K562 (cell line): ENCODE data around the gene IKZF4. TPM values are rescaled to one million over a fixed set of nuclear protein-coding genes. Genes with fewer than 3 reads are reported as not detected.

Experiments used
- CTCF ChIP-seq, 3 experiments: IDR thresholded peaks in 2 of 3; conservative IDR thresholded peaks in 1 of 3; 2 replicates each; pipeline ENCODE4 v1.5.1; 2011 to 2012; ENCODE audit warnings: low read length in 3 of 3, mild to moderate bottlenecking in 3 of 3, control low read depth in 2 of 3, improper control_type of control experiment in 1 of 3, inconsistent platforms in 1 of 3, low read depth in 1 of 3, mixed read lengths in 1 of 3, moderate library complexity in 1 of 3; ENCODE audit not compliant: insufficient read depth in 2 of 3
- ESRRA ChIP-seq: fragments of 450-650 bp; IDR thresholded peaks from 2 replicates; pipeline ENCODE4 v1.6.1; 2014; ENCODE audit warnings: low read depth, mild to moderate bottlenecking, moderate library complexity, borderline replicate concordance
- KLF6 ChIP-seq: fragments of 250-450 bp; sonication (Bioruptor Pico); IDR thresholded peaks from 2 replicates; pipeline ENCODE4 v1.4.0; 2020; ENCODE audit warnings: mild to moderate bottlenecking, moderate library complexity, borderline replicate concordance
- MYNN ChIP-seq, 2 experiments: sonication (generic); formaldehyde crosslinking in 1 of 2; IDR thresholded peaks; 2 replicates each; pipeline versions ENCODE4 v1.5.0 to v1.6.1; 2016 to 2020; ENCODE audit warnings: antibody characterized with exemption in 1 of 2, missing genetic modification reagents in 1 of 2
- RAD51 ChIP-seq: fragments of 450-650 bp; IDR thresholded peaks from 2 replicates; pipeline ENCODE4 v1.7.1; 2016; ENCODE audit warnings: low read depth, mild to moderate bottlenecking, borderline replicate concordance
- RREB1 ChIP-seq: fragments of 250-450 bp; sonication (Bioruptor Pico); IDR thresholded peaks from 2 replicates; pipeline ENCODE4 v1.4.0; 2020
- SAP30 ChIP-seq: fragments of 200-600 bp; sonication (generic); IDR thresholded peaks from 2 replicates; pipeline ENCODE4 v1.6.1; 2012; ENCODE audit warnings: borderline replicate concordance, low read depth, mild to moderate bottlenecking, moderate library complexity, low read length, control low read depth, inconsistent platforms; ENCODE audit not compliant: insufficient read depth, poor library complexity, severe bottlenecking
- YY1 ChIP-seq, 3 experiments: IDR thresholded peaks; 2 replicates each; pipeline ENCODE4 v1.6.1; 2011; ENCODE audit warnings: low read length in 2 of 3, mild to moderate bottlenecking in 2 of 3, moderate library complexity in 2 of 3, borderline replicate concordance in 1 of 3, control low read depth in 1 of 3, low read depth in 1 of 3; ENCODE audit not compliant: insufficient read depth in 3 of 3, insufficient replicate concordance in 2 of 3, control insufficient read depth in 1 of 3, insufficient read length in 1 of 3; ENCODE audit errors: extremely low read depth in 1 of 3
- ZNF174 ChIP-seq: fragments of 250-450 bp; sonication (Bioruptor Pico); IDR thresholded peaks from 2 replicates; pipeline ENCODE4 v1.4.0; 2020; ENCODE audit warnings: mild to moderate bottlenecking
- ZNF263 ChIP-seq: sonication (generic); formaldehyde crosslinking; IDR thresholded peaks from 2 replicates; pipeline ENCODE4 v1.8.0; 2022; ENCODE audit warnings: mild to moderate bottlenecking, missing genetic modification reagents, borderline replicate concordance
- ZNF395 ChIP-seq: fragments of 200-800 bp; sonication (Bioruptor generic); IDR thresholded peaks from 2 replicates; pipeline ENCODE4 v1.6.1; 2017; ENCODE audit warnings: missing genetic modification characterization, missing compliant biosample characterization
- ZNF639 ChIP-seq, 2 experiments: fragments of 200-800 bp in 1 of 2; sonication (Bioruptor generic) in 1 of 2; sonication (generic) in 1 of 2; formaldehyde crosslinking in 1 of 2; IDR thresholded peaks in 1 of 2; conservative IDR thresholded peaks in 1 of 2; 2 replicates each; pipeline versions ENCODE4 v1.5.0 to v1.6.1; 2016 to 2020; ENCODE audit warnings: missing compliant biosample characterization in 1 of 2, missing genetic modification characterization in 1 of 2, missing genetic modification reagents in 1 of 2
- polyA plus RNA-seq, 8 experiments: library from polyadenylated mRNA; depleted of rRNA in 4 of 8; stranded (reverse) in 5 of 8; unstranded in 3 of 8; fragments of >200 nt; fragmentation: Nextera tagmentation in 2 of 8; fragmentation: Illumina TruSeq in 1 of 8; extraction: Ambion mirVana in 2 of 8; extraction: Trizol in 1 of 8; gene quantifications; 2 replicates each; pipeline versions ENCODE4 v1.2.1 to v1.2.3, GENCODE V29; 2011 to 2014; ENCODE audit warnings: inconsistent platforms in 1 of 8, missing spikeins in 1 of 8
- total RNA-seq, 7 experiments: library from RNA; depleted of rRNA in 6 of 7; stranded (reverse); fragments of >200 nt in 6 of 7; fragmentation: Illumina TruSeq in 2 of 7; extraction: Trizol in 2 of 7; gene quantifications; 2 replicates each; pipeline versions ENCODE4 v1.2.1 to v1.2.3, GENCODE V29; 2011 to 2021; ENCODE audit warnings: low replicate concordance in 1 of 7

Gene IKZF4
- total and polyA plus RNA-seq, 9 of the 15 experiments (the other 6 are each of a cell fraction or from before 2014, with no cell fraction given): 1.9 to 16.3 (median 3.6) TPM

- TF ChIP-seq RREB1 (CRISPR knock-in tag) (0 out of 2 replicates have a peak, but pooled peaks have one; percentile 75), ZNF174 (CRISPR knock-in tag) (no peak), KLF6 (CRISPR knock-in tag) (no peak), ZNF263 (CRISPR knock-in tag) (peak; percentile 86), MYNN (IDR thresholded peaks at IDR 0.05) (0 out of 2 replicates have a peak, but pooled peaks have one; percentile 7), MYNN (CRISPR knock-in tag; IDR thresholded peaks at IDR 0.05) (no peak), ZNF639 (CRISPR knock-in tag; conservative IDR thresholded peaks at IDR 0.05 in 1 of 2, IDR thresholded peaks at IDR 0.05 in 1 of 2) (0 out of 4 replicates have a peak, but pooled peaks of 1 of the 2 experiments have one; percentile 55), YY1 (IDR thresholded peaks at IDR 0.05; ENCODE audit: borderline replicate concordance in 1 of 3, control insufficient read depth in 1 of 3, extremely low read depth in 1 of 3, insufficient read depth in 3 of 3, insufficient read length in 1 of 3, insufficient replicate concordance in 2 of 3, low read depth in 1 of 3, low read length in 2 of 3) (peak in 1 of 3 experiments; percentile 47), ZNF395 (CRISPR knock-in tag) (peak; percentile 76; the same call in 1 of the 2 replicates), RAD51 (0 out of 2 replicates have a peak, but pooled peaks have one; percentile 30), CTCF (IDR thresholded peaks at IDR 0.05 in 2 of 3, conservative IDR thresholded peaks at IDR 0.05 in 1 of 3; ENCODE audit: insufficient read depth in 2 of 3, low read depth in 1 of 3, low read length in 3 of 3) (no peak), SAP30 (peak; percentile 31), ESRRA (peak; percentile 82)
Observed at GRCh38 chr12:56020423-56021184, at the start of gene IKZF4 (continued).
